ENCODE measurements around the gene CXorf65.

GRCh38 chrX:71131510-71131909 lies 25.0 kb upstream of the CXorf65 start:
- TF ChIP-seq POLR2A (IDR thresholded peaks at IDR 0.05; ENCODE audit: low read depth, low read length) (no peak), TAF1 (IDR thresholded peaks at IDR 0.05; ENCODE audit: borderline replicate concordance, low read depth, low read length) (no peak), POLR2AphosphoS5 (IDR thresholded peaks at IDR 0.05; ENCODE audit: low read depth, low read length) (no peak)
